ENCODE data around the gene CCDC149. TPM values are rescaled to one million over a fixed set of nuclear protein-coding genes. Genes with fewer than 3 reads are reported as not detected.
"Not testable (repeated sequence)": the region's sequence is repeated elsewhere in the genome, so short reads cannot be mapped to it uniquely, and the experiment has no call there.

The CCDC149 gene
- total RNA-seq, 1 experiment from 2014 or later, result 4.3 TPM

DNA sequence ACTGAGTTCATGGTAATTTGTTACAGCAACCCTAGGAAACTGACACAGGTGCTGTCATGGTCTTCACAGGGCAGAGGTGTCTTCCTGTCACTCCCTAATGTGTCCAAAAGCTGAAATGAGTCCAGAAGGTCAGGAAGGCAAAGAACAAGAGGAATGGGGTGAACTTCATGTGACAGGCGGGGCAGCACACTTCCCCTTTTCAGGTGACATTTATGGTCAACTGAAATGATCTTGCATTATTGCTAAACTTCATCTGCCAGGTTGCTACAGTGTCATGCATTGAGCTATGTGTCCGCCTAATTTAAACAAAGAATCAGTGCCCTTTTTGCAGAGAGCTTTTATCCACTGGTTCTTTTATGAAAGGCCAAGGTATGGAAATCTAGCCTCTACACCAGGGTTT lies 15.9 kb upstream of the CCDC149 start:
- Histone ChIP-seq H3K36me3 (no peaks in the 10 kb centered on the region), H3K27ac (no peak overlapping the region), H3K9me3 (replicated peaks) (no peaks in the 10 kb centered on the region), H3K27me3 (replicated peaks) (no peaks in the 10 kb centered on the region), H3K4me3 (no peak overlapping the region), H3K4me1 (replicated peaks) (no peaks in the 10 kb centered on the region)
- DNase-seq (ENCODE audit: low read depth in 1 of 2, low spot score in 2 of 2), result no peak

DNA sequence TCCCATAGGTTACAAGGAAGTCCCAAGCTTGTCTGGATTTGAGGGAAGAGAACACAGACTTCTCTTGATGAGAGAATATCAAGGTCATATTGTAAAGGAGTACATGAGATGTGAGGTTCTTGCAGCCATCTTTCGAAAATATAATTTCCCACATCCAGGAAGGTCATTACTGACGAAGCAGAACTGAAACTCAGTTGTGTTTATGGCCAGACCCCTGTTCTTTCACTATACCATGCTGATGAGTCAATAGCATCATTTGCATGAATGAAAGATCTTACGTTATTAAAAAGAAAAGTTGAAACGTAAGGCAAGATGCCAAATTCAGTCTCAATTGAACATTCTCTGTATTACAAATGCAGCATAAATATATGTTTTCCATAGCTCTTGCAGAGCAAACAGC lies 14.2 kb upstream of the CCDC149 start:
- no peak for DNase-seq (ENCODE audit: low read depth in 1 of 2, low spot score in 2 of 2)
- H3K4me1 ChIP-seq (replicated peaks), result no peaks in the 10 kb centered on the region
- H3K9me3 ChIP-seq (replicated peaks), result no peaks in the 10 kb centered on the region
- no peaks in the 10 kb centered on the region for H3K36me3 ChIP-seq
- H3K27ac ChIP-seq, result no peak overlapping the region
- H3K27me3 ChIP-seq (replicated peaks), result no peaks in the 10 kb centered on the region
- no peak overlapping the region for H3K4me3 ChIP-seq

GRCh38 chr4:24924309-24924781 lies 11.5 kb upstream of the CCDC149 start:
- no peaks in the 10 kb centered on the region for H3K27me3 ChIP-seq (replicated peaks)
- H3K27ac ChIP-seq, result no peak overlapping the region
- DNase-seq (ENCODE audit: low read depth in 1 of 2, low spot score in 2 of 2), result peak in 1 of 2 experiments; percentile 0
- H3K36me3 ChIP-seq, result no peaks in the 10 kb centered on the region
- no peak overlapping the region for H3K4me3 ChIP-seq
- no peaks in the 10 kb centered on the region for H3K4me1 ChIP-seq (replicated peaks)
- no peaks in the 10 kb centered on the region for H3K9me3 ChIP-seq (replicated peaks)

DNA sequence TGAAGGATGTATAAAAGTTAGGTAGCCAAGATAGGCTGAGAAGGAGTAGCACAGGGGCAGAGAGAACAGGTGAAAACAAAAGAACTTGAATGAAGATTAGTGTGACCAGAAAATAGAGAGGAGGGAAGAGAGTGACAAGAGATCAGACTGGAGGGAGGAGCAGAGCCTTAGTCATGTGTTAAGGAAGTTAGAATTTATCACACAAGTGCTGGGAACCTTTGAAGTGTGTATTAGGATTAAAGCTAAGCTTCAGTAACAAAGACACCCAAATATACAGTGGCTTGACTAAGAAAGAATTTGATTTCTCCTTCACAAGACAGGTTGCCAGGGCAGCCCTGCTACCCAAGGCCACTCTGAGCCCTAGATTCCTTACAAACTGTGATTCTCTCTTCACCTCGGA lies 10.7 kb upstream of the CCDC149 start:
- H3K4me3 ChIP-seq, result no peak overlapping the region
- H3K9me3 ChIP-seq (replicated peaks), result no peaks in the 10 kb centered on the region
- no peaks in the 10 kb centered on the region for H3K27me3 ChIP-seq (replicated peaks)
- no peak for DNase-seq (ENCODE audit: low read depth in 1 of 2, low spot score in 2 of 2)
- no peaks in the 10 kb centered on the region for H3K36me3 ChIP-seq
- H3K4me1 ChIP-seq (replicated peaks), result no peaks in the 10 kb centered on the region
- no peak overlapping the region for H3K27ac ChIP-seq

GRCh38 chr4:24923002-24923401 lies 10.2 kb upstream of the CCDC149 start:
- no peak for DNase-seq (ENCODE audit: low read depth in 1 of 2, low spot score in 2 of 2)
- H3K4me1 ChIP-seq (replicated peaks), result no peaks in the 10 kb centered on the region
- H3K9me3 ChIP-seq (replicated peaks), result no peaks in the 10 kb centered on the region
- H3K27ac ChIP-seq, result no peak overlapping the region
- H3K36me3 ChIP-seq, result no peaks in the 10 kb centered on the region
- H3K27me3 ChIP-seq (replicated peaks), result no peaks in the 10 kb centered on the region
- no peak overlapping the region for H3K4me3 ChIP-seq

DNA sequence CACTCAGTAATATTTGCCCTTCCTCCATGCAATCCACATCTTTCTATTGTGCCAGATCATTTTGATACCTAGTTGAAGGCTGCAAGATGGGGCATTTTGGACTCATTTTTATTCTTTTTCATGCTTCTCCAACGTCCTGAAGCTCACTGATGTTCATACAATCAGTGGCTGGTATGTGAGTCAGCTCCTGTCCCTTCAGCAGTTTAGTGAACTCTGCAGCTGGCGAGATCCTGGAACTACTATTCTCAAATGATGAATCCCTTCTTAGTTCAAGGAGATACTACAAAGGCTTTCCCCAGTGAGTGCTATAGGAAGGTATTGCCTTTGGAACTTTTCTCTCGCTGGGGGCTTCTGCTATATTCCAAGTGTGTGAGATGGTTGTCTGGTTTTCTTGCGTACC lies 9.6 kb upstream of the CCDC149 start:
- Histone ChIP-seq H3K4me1 (replicated peaks) (no peaks in the 10 kb centered on the region), H3K4me3 (no peak overlapping the region), H3K27me3 (replicated peaks) (no peaks in the 10 kb centered on the region), H3K27ac (no peak overlapping the region), H3K9me3 (replicated peaks) (no peaks in the 10 kb centered on the region), H3K36me3 (no peaks in the 10 kb centered on the region)
- no peak for DNase-seq (ENCODE audit: low read depth in 1 of 2, low spot score in 2 of 2)

- Histone ChIP-seq H3K27ac (no peak overlapping the region), H3K36me3 (no peaks in the 10 kb centered on the region), H3K9me3 (replicated peaks) (no peaks in the 10 kb centered on the region), H3K4me1 (replicated peaks) (no peaks in the 10 kb centered on the region), H3K27me3 (replicated peaks) (no peaks in the 10 kb centered on the region), H3K4me3 (no peak overlapping the region)
- no peak for DNase-seq (ENCODE audit: low read depth in 1 of 2, low spot score in 2 of 2)
These were observed 8.6 kb upstream of the CCDC149 start for GRCh38 chr4:24921491-24921890.

- H3K27ac ChIP-seq, result no peak overlapping the region
- H3K27me3 ChIP-seq (replicated peaks), result no peaks in the 10 kb centered on the region
- H3K4me1 ChIP-seq (replicated peaks), result no peaks in the 10 kb centered on the region
- H3K4me3 ChIP-seq, result no peak overlapping the region
- H3K36me3 ChIP-seq, result no peaks in the 10 kb centered on the region
- no peaks in the 10 kb centered on the region for H3K9me3 ChIP-seq (replicated peaks)
- no peak for DNase-seq (ENCODE audit: low read depth in 1 of 2, low spot score in 2 of 2)
These were observed 7.2 kb upstream of the CCDC149 start for GRCh38 chr4:24920008-24920407.

GRCh38 chr4:24917076-24917856 lies 4.4 kb upstream of the CCDC149 start:
- Histone ChIP-seq H3K27me3 (replicated peaks) (no peaks in the 10 kb centered on the region), H3K4me3 (no peak overlapping the region), H3K27ac (no peak overlapping the region), H3K4me1 (replicated peaks) (0 out of 2 replicates have a peak, but pooled peaks cover 3% of the 10 kb centered on the region), H3K36me3 (no peaks in the 10 kb centered on the region), H3K9me3 (replicated peaks) (no peaks in the 10 kb centered on the region)
- DNase-seq (ENCODE audit: low read depth in 1 of 2, low spot score in 2 of 2), result no peak

GRCh38 chr4:24915121-24915922 lies 2.5 kb upstream of the CCDC149 start:
- Histone ChIP-seq H3K27me3 (replicated peaks) (no peaks in the 10 kb centered on the region), H3K27ac (no peak overlapping the region), H3K4me1 (replicated peaks) (0 out of 2 replicates have a peak, but pooled peaks cover 3% of the 10 kb centered on the region), H3K9me3 (replicated peaks) (no peaks in the 10 kb centered on the region), H3K36me3 (no peaks in the 10 kb centered on the region), H3K4me3 (no peak overlapping the region)
- DNase-seq (ENCODE audit: low read depth in 1 of 2, low spot score in 2 of 2), result no peak

- Histone ChIP-seq H3K36me3 (peaks cover 4% of the 10 kb centered on the region; the same call in 1 of the 2 replicates), H3K4me1 (replicated peaks) (0 out of 2 replicates have a peak, but pooled peaks cover 3% of the 10 kb centered on the region), H3K4me3 (no peak overlapping the region), H3K27me3 (replicated peaks) (no peaks in the 10 kb centered on the region), H3K9me3 (replicated peaks) (no peaks in the 10 kb centered on the region), H3K27ac (no peak overlapping the region)
- no peak for DNase-seq (ENCODE audit: low read depth in 1 of 2, low spot score in 2 of 2)
These were observed 1.6 kb upstream of the CCDC149 start for GRCh38 chr4:24914460-24914859.

GRCh38 chr4:24913119-24913485 lies 260 bp upstream of the CCDC149 start:
- Histone ChIP-seq H3K4me3 (peak overlapping the region; percentile 62), H3K27me3 (replicated peaks) (no peaks in the 10 kb centered on the region), H3K36me3 (peaks cover 5% of the 10 kb centered on the region; the same call in 1 of the 2 replicates), H3K27ac (peak overlapping the region; percentile 64), H3K4me1 (replicated peaks) (0 out of 2 replicates have a peak, but pooled peaks cover 3% of the 10 kb centered on the region), H3K9me3 (replicated peaks) (no peaks in the 10 kb centered on the region)
- no peak for DNase-seq (ENCODE audit: low read depth in 1 of 2, low spot score in 2 of 2)

DNA sequence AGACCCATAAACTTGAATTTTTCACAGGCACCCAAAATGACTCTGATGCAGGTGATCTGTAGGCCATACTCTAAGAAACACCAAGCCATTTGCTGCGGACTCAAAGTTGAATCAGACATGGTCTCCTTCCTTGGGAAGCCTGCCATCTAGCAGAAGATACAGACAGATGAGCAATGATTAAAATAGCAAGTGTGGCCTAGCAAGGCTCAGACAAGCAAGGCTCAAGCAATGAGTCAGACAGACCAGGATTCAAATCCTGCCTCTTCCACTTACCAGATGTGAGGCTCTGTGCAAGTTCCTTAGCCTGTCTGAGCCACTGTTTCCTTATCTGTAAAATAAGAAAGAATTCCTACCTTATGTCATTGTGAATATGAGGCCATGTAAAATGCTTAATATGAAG lies 2.3 kb downstream of the CCDC149 start:
- no peak overlapping the region for H3K4me3 ChIP-seq
- no peaks in the 10 kb centered on the region for H3K9me3 ChIP-seq (replicated peaks)
- peaks cover 5% of the 10 kb centered on the region; the same call in 1 of the 2 replicates for H3K36me3 ChIP-seq
- no peak overlapping the region for H3K27ac ChIP-seq
- H3K4me1 ChIP-seq (replicated peaks), result 0 out of 2 replicates have a peak, but pooled peaks cover 3% of the 10 kb centered on the region
- no peaks in the 10 kb centered on the region for H3K27me3 ChIP-seq (replicated peaks)
- no peak for DNase-seq (ENCODE audit: low read depth in 1 of 2, low spot score in 2 of 2)

DNA sequence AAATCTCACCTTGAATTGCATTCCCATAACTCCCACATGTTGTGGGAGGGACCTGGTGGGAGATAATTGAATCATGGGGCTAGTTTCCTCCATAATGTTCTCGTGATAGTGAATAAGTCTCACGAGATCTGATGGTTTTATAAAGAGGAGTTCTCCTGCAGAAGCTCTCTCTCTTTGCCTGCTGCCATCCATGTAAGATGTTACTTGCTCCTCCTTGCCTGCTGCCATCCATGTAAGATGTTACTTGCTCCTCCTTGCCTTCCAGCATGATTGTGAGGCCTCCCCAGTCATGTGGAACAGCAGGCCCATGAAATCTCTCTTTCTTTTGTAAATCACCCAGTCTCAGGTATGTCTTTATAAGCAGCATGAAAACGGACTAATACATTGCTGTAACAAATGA lies 3.2 kb downstream of the CCDC149 start:
- not testable (repeated sequence) for H3K27me3 ChIP-seq (replicated peaks); H3K36me3 ChIP-seq; H3K4me1 ChIP-seq (replicated peaks); H3K27ac ChIP-seq; DNase-seq (ENCODE audit: low read depth in 1 of 2, low spot score in 2 of 2); H3K9me3 ChIP-seq (replicated peaks); H3K4me3 ChIP-seq

Measured in SJSA1 (cell line).